ENCODE measurements around the gene ADARB1. TPM values are rescaled to one million over a fixed set of nuclear protein-coding genes. Genes with fewer than 3 reads are reported as not detected.

The ADARB1 gene
- total and polyA plus RNA-seq, 9 of the 15 experiments (the other 6 are each of a cell fraction or from before 2014, with no cell fraction given), result 6.7 to 16.0 (median 8.3) TPM

GRCh38 chr21:45067462-45068285, 6.7 kb upstream of the ADARB1 start (continued):
- TF ChIP-seq RREB1 (CRISPR knock-in tag; IDR thresholded peaks at IDR 0.05) (peak; percentile 29; the same call in 1 of the 2 replicates), ZNF395 (CRISPR knock-in tag; IDR thresholded peaks at IDR 0.05) (peak; percentile 99), C11orf30 (IDR thresholded peaks at IDR 0.05; ENCODE audit: low read depth) (no peak), ZNF740 (CRISPR knock-in tag; IDR thresholded peaks at IDR 0.05) (peak; percentile 72; the same call in 1 of the 2 replicates), ZNF740 (tag; IDR thresholded peaks at IDR 0.05) (peak in 1 of 2 experiments; percentile 34; a peak in 1 of 4 replicates), ARID2 (IDR thresholded peaks at IDR 0.05) (no peak), CCAR2 (IDR thresholded peaks at IDR 0.05; ENCODE audit: low read depth, low read length) (no peak), TCF7 (IDR thresholded peaks at IDR 0.05; ENCODE audit: borderline replicate concordance) (no peak), ATF1 (CRISPR knock-in tag; IDR thresholded peaks at IDR 0.05) (0 out of 2 replicates have a peak, but pooled peaks have one; percentile 23), ATF1 (tag; IDR thresholded peaks at IDR 0.05) (peak; percentile 95), ZNF699 (CRISPR knock-in tag; IDR thresholded peaks at IDR 0.05; ENCODE audit: insufficient replicate concordance) (no peak), ZNF24 (IDR thresholded peaks at IDR 0.05) (peak; percentile 62; the same call in 1 of the 2 replicates), HBP1 (CRISPR knock-in tag; IDR thresholded peaks at IDR 0.05) (no peak), ZNF316 (IDR thresholded peaks at IDR 0.05) (no peak), ZBTB2 (IDR thresholded peaks at IDR 0.05) (peak; percentile 78; the same call in 1 of the 2 replicates), BRD9 (IDR thresholded peaks at IDR 0.05; ENCODE audit: low read depth, partially characterized antibody) (no peak), ILK (tag; IDR thresholded peaks at IDR 0.05; ENCODE audit: borderline replicate concordance, low read depth) (no peak)

All from K562 (cell line).